GM19324 (cell line): ENCODE results near the gene NENF.
"Not testable (repeated sequence)": the region's sequence is repeated elsewhere in the genome, so short reads cannot be mapped to it uniquely, and the experiment has no call there.

Experiments
- ATAC-seq: cut with Tn5 transposase; IDR thresholded peaks from one replicate; pipeline ENCODE4 v1.9.1; 2021; ENCODE audit warnings: mild to moderate bottlenecking, moderate library complexity; ENCODE audit not compliant: unreplicated experiment, low FRiP score

NENF gene

DNA sequence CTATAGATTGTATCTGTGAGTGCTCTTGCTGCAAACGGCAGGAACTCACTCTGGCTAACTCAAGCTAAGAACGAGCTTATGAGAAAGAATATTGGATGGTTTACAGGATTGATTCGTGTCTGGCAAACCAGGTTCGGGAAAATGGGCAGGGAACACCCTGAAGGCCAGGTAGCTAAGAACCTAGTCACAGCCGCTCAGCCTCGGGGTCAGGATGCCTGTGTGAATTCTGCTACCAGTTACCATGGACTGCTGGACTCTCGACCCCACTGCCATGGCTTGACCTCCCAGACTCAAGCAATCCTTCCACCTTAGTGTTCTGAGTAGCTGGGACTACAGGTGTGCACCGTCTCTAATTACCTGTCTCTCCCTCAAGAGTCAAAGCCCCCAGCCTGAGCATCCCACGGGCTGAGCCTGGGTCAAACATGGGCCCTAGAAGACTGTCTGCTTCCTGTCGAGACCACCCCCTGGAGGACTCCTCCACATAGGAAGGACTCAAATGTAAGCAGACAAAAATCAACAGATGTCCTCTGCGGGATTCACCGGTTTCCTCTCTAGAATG is 45.8 kb downstream of the NENF start:
- ATAC-seq, result no peak

DNA sequence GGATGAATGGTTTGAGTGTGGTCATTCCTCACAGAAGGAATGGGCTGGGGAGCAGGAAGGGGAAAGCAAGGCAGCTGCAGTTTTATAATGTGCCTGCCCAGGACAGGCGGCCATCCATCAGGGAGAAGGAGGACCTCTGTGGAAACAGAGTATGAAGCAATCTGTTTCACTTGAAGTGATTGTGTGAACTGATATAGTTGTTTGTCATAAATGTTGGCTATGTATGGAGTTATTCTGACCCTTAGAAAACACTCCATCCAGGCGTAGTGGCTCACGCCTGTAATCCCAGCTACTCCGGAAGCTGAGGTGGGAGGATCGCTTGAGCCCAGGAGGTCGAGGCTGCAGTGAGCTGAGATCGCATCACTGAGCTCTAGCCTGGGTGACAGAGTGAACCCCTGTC is 46.5 kb downstream of the NENF start:
- ATAC-seq, result no peak

DNA sequence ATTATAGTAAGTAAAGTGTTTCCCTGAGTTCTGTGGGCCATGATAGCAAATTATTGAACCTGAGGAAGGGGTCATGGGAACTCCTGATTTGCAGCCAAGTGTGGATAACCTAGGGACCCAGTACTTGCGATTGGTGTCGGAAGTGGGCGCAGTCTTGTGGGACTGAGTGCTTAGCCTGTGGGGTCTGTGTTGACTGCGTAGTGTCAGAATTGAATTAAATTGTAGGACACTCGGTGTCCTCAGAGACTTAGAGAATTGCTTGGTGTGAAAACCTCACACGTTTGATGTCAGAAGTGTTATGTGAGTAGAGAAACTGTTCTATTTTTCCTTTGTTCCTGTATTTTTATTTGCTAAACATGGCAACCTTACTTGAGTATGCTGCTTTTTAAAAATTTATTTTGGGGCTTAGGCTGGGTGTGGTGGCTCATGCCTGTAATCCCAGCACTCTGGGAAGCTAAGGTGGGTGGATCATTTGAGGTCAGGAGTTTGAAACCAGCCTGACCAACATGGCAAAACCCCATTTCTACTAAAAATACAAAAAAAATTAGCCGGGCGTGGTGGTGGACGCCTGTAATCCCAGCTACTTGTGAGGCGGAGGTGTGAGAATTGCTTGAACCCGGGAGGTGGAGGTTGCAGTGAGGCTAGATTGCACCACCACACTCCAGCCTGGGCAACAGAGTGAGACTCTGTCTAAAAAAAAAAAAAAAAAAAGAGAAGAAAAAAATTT is 48.2 kb downstream of the NENF start:
- ATAC-seq, result not testable (repeated sequence)

DNA sequence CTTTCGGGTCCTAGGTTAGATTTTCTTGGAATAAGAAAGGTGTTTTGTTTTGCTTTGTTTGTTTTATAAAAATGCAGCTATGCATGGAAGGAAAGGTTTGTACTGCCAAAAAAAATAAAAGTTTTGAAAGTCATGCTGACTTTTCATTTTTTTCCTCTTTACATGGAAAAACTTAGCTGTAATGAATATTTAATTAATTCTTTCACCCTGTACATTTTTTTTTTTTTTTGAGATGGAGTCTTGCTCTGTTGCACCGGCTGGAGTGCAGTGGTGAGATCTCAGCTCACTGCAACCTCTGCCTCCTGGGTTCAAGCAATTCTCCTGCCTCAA is 48.7 kb downstream of the NENF start:
- ATAC-seq, result no peak

DNA sequence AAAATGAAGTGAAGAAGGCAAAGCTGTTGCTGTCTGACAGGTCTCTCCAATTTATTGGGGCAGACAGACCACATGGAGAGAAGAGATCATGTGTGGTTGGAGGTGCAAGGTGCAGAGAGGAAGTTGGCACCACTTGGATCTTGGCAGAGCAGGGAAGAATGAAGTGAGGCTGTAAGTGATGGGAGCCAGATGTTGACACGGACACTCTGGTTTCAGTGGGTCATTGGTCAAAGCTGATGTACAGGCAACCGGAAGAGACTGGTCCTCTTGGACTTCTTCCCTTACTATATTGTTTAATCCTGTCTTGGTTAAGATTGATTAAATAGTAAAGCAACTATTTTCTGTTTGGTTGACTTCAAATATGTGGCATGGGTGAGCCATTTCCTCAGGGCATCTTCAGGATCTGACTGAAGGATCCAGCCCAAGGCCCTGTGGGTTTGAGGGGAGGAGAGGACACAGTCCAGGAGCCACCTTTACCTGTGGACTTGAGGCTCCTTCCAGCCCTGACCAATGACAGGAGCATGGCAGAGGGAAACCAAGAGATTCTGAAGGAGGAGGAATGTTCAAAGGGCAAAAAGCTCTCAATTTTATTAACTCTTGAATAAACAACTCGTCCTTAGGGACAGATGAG is 49.4 kb downstream of the NENF start:
- no peak for ATAC-seq

DNA sequence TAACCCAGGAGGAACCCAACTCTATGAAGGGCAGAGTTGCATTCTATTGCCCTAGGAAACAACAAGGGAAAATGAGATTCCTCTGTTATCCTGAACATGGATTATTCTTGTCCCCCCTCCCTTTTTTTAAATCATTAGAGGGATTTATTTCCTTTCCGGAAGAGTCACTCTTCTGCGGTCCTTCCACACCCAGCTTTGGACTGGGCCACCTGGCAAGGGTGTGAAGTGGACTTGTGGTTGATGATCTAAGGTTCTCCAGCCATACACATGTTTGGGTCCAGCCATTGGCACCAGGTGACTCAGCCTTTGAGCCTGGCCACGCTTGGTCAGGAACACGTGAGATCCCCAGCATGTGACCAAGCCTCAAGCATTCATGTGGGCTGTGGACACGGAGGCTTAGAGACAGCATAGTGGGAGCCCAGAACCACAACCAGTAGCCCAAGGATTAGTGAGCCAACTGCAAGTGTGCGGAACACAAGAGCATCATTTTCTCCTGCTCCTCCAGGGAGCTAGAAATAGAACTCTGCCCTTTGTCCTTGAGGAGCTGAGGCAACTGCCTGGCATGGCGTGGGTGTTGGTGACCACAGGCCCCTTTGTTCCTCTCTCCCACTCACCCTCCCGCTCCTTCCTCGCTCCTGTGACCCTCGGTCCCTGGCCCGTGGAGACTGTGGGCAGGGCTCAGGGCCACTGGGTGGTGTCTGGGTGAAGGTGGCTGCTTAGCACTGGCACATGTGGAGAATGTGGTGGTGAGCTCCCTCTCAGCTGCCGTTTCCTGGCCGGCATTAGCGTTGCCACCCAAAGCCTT is 50.1 kb downstream of the NENF start:
- no peak for ATAC-seq

DNA sequence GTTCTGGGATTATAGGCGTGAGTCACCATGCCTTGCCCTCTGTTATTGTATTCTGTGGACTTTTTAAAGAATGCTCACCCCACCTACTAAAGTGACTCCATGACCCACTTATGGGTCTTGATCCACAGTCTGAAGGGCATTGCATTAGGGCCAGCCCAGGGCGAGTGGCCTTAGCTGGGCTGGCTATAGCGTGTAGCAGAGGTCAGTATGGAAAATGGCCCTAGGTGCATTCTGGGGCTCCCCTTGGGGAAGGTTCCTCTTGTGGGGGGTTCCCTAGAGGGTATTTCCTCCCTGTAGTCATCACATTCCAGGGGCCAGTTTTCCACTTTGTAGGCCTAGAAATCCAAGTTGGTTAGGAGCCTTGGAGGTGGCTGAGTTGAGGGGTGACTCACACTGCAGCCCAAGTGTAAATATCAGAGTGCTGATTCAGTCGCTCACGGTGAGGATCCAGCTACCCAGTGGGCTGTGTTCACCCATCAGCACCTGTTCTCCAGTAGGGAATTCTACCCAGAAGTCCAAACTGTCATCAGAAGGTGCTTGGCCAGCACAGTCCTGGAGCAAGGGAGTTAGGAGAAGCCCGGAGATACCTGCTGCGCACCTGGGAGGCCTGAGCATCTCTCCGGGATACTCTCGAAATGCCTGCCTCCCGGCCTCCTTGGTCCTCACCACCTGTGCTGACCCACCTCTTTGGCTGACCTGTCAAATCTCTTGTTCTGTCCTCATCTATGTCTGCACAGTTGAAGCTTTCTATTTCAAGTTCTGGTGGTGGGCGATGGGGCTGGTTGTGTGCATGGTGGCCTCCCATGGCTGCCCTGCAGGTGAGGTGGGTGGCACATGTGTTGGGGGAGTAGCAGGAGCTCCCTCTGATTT is 52.2 kb downstream of the NENF start:
- no peak for ATAC-seq

DNA sequence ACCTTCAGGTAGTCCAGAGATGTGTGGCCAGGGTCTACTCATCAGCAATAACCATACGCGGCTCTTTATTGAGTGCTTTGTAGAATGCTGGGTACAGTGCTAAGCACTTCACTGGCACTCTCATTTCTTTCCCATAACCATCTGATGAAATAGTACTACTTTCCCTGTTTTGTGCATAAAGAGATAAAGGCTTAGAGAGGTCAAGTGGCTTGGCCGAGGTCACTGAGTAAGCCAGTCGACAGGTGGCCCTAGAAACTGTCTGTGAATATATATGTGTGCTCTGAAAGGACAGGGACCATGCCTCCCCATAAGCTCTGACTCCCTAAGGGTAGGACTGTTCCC is 52.8 kb downstream of the NENF start:
- no peak for ATAC-seq

DNA sequence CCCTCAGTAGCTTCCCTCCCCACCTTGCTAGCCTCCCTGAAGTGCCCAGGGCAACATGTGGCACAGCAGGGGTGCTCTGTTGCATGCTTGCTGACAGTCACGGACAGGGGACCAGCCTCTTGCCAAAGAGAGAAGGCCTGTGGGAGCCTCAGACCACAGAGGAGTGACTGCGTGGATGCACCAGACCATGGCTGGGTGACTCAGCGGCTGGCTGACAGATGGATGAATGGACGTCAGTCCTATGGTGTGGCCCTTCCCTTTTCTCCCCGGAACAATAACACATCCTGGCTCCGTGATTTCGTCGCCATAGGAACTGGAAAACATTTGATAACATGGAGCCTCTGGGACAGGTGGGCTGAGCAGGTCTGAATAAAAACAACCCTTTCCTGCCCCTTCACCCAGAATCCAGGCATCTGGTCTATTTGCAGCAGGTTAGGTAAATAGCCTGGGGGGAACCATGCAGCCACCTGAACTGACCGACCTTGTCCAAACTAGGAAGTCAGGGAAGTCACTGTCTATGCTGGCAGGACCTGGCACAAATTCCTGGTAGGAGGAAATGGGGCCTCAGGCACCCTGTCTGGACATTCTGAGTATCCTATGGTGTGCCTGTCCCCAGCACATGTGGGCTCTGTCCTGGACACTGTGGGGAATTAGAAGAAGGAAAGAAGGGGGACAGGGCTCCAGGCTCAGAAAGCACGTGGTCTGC is 53.3 kb downstream of the NENF start:
- no peak for ATAC-seq

DNA sequence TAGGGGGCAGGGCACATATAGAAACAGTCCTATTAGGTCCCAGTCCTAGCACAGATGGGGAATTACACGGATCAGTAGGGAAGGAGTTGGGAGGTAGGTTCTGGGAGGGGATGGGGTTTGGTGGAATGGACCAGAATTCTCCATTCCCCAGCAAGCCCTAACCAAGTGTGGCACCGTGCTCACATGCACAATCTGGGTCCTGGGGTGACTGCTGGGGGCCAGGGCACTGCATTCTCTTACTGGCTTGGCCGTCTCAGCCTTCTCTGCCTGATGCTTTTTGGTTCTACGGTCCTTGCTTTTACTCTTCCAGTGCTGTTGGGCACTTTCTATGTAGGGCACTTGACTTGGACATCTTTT is 53.9 kb downstream of the NENF start:
- ATAC-seq, result no peak

DNA sequence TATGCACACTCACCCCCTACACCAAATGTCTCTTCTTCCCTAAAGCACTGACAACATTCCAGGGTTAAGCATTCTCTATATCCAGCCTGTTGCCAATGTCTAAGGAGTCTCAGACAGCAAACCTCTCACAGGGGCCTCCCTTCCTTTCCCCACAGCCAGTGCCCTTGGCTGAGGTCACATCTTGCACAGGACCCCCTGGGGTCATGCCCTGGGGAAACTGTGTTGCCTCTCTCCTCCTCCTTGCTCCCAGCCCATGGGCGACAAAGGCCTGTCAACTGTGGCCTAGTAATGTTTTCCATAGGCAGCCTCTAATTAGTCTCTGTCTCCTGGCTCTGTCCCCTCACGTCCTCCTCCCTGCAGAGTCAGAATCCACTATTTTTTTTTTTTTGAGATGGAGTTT is 54.6 kb downstream of the NENF start:
- ATAC-seq, result no peak

DNA sequence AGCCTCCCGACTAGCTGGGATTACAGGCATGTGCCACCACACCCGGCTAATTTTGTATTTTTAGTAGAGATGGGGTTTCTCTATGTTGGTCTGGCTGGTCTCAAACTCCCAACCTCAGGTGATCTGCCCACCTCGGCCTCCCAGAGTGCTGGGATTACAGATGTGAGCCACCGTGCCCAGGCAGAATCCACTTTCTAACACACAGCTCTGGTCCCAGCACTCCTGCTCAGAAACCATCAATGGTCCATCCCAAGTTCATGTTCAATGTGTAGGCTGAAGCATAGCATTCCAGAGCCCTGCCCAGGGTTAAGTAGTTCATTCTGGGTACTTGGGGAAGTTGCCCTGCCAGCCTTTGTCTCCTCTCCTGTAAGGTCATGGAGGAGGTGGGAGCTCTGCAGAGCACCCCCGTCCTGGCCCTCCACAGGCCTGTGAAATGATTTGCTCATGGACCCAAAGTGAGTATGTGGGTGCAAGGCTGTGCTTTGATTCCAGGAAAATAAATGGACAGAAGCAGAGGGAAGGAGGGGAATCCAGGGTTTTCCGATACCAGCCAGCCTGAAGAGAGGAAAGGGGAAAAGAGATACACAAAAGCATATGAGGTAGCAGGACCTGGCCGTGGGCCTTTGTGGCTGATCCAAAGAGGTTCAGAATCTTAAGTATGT is 55.2 kb downstream of the NENF start:
- no peak for ATAC-seq

DNA sequence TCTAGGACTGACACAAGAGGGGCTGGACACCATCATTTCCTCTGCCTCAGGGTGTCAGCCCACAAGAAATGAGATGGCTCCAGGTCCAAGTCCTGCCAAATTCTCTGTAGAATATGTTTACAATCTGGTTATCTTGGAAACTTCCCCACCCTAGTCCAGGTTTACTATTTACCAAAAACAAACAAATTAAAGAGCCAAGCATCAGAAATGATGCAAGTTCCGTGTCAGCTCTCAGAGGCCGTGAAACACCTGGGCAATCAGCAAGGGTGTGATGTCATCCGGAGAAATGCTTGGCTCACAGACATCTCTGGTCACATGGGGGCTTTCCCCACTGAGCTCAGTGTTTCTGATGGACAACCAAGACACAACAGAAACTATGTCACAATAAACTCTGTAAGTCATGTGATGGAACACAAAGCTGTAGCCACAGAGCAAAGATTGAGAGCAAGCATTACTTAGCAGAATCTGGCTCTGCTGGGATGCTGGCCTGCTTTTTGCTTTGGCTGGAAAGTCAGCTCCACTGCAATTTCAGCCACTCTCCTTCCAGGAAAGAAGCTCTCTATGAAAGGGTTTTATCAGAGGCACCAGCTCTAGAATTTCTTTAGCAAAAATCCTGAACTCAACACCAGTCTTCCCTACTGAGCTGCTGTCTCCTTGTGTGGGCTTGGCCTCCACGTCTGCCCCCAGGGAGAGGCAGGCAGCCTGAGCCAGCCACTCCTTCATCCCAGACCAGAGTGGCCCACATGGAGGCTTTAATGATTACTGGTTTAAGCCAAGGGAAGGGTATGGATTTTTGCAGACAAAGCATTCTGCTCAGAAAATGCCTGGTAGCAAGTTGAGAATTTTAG is 55.9 kb downstream of the NENF start:
- ATAC-seq, result peak; percentile 62

DNA sequence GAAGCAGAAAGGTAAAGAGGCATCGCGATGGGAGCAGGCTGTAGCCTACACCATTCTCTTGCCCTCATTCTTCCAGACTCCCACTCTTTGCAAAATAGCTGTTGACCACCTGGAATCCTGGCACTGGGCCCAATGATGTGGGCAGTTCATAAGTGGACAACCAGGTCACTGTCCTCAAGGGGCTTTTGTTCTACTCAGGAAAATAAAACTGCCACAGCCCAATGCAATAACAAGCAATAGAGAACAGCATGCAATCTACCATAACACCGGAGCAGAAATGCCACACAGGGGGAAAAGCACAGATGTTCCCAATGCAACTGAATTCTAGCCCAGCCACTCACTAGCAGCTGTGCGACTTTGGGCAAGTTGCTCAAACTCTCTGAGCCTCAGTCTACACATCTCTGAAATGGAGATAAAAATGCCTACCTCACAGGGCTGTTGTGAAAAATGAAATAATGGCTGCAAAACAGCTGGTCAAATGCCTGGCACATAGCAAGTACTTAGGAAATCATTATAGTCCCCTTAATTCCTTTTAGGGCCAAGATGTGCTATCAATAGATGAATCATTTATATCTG is 56.7 kb downstream of the NENF start:
- no peak for ATAC-seq

DNA sequence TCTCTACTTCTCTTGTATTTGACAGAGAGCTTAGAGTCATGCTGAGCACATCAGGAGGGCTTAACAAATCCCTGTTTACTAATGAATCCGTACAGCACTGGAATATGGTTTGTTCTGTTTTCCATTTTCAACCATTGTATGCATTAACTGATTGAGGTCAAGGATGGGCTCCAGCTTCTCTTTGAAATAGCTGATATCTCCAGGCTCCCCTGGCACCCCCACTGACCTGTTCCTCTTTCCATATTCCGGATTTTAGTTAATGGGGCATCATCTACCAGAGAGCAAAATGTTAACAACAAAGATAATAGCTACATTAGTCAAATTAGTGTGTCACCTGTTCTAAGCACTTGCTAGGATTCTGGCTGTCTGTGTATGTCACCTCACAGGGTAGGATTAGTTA is 57.6 kb downstream of the NENF start:
- no peak for ATAC-seq

DNA sequence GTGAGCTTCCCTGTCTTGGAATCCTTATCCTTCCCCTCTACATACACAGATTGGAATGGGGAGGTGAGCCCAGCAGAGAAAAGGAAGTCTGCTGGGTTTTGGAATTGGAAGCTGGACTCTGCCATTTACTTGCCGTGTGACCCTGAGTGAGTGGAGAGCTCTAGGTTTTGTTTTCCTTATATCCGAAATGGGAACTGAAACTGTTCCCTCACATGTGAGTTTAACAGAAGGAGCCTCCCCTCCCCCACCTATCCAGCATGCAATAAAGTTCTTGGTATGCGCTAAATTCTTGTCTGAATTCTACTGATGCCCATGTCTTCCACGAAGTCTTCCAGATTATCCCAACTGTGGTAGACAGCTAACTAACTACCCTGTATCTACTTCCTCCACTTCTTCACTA is 58.7 kb downstream of the NENF start:
- ATAC-seq, result no peak
